NCI-H345 treated with DMSO at 0.1 percent for 48 hours (cell line): ENCODE results near the gene TRIM2.
A peak's percentile ranks its signal among the peaks of the same experiment; 100 is the strongest.

Source experiments
- DNase-seq: peaks from one replicate; lab custom pipeline; 2025; ENCODE audit not compliant: unreplicated experiment; lab: John Stamatoyannopoulos, UW

Gene TRIM2

DNA sequence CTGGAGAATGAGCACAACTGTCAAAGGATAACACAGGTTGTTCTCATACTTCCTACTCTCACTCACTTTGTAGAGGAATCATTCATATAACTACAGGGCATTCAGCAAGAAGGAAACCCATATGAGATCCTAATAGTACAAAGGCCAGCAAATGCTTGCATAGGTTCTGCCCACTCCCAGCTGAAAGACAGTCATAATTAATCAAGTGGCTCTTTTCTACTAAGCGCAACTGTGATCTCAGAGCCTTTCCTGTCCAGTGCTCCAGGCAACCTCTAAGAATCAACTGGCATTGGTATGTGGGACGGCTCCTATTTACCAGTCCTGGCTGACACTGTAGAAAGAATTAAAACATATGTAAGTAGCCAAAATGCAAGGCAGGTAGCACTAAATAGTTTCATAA, 121.3 kb downstream of the TRIM2 start:
- no peak for DNase-seq

DNA sequence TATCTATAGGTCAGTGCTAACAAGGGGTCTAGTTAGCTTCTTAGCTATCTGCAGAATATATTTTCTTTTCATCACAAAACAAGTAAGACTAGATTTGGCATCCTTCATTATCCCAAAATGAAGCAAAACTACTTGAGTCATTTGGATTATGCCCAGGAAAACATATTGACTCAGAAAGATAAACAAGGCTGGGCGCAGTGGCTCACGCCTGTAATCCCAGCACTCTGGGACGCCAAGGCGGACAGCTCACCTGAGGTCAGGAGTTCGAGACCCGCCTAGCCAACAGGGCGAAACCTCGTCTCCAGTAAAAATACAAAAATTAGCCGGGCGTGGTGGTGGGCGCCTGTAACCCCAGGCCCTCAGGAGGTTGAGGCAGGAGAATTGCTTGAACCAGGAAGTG, 122.3 kb downstream of the TRIM2 start:
- no peak for DNase-seq

DNA sequence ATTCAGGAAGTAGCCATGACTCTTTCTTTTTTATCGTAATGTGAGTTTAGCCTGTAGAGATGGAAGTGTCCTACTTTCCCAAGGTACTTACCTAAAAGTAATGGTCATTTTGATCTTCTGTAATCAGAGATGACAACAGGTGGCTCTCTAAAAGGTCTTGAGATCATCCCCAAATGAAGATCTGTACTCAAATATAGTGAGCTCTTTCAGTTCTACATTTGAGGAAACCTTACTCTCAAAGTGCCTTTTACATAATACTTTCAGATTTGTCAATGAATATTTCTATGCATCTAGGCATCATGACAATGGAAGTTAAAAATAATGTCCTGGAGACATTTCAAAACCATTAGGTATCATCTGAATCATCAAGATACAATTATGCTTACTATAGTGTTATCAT, 123.0 kb downstream of the TRIM2 start:
- DNase-seq: no peak

DNA sequence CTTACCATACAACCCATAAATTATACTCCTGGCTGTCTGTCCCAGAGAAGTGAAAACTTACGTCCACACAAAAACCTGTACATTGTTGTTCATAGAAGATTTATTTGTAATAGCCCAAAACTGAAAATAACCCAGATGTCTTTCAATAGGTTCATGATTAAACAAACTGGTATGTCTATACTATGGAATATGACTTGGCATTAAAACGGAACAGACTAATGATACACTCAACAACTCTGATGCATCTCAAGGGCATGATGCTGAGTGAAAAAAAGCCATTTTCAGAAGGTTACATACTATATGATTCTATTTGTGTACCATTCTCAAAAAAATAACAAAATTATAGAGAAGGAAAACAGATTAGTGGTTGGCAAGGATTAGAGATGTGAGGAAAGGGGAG, 128.7 kb downstream of the TRIM2 start:
- no peak for DNase-seq

DNA sequence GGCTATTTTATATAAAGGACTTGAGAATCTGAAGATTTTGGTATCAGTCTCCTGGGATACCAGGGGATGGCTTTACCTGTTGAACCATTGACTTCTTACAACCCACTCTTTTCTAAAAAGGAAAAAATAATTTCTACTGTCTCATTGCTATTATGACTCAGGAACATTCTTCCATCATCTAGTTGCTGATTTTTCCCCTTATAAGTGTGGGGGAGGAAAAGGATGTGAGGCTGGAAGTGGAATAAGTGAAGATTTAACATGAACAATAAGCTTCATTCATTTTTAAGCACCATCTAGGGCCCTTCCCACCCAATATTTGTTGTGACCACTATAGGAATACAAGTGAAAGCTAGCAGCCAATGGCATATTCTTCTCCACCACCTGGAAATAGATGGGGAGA, 129.6 kb downstream of the TRIM2 start:
- DNase-seq: no peak

DNA sequence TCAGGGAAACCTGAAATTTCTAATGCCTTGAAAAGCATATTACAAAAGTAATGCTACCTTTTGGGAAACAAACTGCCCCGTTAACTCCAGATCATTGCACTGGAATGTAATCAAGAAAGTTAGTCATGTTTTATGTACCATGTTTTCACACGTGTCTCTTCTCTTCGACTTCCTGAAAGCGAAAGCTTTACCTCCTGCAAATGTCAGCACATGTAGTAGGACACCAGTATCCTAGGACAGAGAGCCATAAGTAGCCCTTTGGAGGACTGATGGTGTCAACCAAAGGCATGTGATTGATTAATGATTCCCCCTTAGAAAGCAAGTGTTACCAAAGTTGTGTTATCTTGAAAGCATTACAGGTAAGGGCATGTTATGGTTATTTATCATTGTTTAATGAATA, 131.4 kb downstream of the TRIM2 start:
- DNase-seq: no peak

DNA sequence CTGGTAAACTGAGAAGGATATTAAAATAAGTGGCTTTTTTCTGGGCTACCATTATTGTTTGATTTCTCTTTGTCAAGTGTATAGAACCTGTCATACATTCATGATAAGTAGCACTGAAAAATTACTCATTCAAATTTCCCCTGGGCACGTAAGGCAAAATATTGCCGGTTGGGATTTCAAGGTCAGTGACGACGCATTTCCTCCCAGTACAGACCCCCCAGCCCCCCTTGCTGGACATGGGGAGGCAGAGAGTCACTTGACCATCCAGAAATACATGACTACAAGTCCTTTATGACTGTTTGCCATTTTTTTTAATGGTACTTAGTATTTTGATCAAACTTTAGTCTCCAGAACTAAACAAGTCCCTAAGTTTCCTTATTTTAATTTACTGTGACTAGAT, 133.4 kb downstream of the TRIM2 start:
- DNase-seq: no peak

DNA sequence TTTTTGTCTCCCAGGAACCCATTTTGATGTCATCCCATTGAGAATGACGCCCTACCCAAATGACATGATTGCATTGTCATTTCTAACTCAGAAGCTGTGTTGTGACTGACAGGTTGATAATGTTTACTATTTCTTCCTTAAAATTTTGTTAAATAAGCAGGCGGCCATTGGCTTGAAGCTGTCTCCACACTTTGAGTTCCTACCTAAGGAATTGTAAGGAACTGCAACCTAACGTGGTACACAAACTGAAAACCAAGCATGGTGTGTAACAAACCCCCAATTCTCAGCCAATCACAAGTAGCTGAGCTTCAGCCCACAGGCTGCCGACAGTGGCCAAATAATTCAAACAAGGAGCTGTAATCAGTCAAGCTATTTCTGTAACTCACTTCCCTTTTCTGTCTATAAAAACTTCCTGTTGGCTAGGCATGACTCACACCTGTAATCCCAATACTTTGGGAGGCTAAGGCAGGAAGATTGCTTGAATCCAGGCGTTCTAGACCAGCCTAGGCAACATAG, 137.4 kb downstream of the TRIM2 start:
- no peak for DNase-seq

DNA sequence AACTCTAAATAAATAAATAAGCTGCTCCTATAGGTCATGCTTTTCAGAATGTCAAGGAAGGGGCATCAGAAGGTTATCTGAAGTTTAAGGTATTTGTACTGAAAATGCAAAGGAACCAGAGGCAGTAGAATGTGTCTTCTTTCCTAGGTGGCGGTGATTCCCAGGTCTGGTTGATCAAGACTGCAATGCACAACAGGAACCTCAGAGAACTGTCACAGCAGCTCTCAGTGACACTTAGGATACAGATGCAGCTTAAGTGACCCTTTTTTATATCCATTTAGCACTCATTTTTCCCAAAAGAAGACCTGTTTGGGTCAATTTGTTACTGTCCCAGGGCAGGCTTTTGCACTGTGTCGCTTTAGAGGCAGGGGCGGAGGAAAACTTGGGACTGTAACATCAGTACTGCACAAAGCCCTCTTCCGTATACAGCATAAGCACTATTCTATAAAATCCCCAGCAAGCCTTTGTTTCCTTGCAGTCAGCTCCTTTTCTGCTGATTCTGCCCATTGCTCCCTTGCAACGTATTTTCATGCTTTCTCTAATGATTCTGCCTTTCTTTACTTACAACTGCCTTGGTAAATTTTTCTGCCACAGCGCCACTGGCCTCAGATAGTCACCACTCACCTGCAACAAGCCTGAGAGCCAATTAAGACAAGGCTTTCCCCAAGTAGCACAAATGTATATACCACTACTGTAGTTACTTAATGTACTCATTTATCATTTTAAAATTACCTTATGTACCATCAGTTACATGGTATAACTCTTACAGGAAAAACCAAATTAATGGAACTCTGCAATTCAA, 138.7 kb downstream of the TRIM2 start:
- no peak for DNase-seq

DNA sequence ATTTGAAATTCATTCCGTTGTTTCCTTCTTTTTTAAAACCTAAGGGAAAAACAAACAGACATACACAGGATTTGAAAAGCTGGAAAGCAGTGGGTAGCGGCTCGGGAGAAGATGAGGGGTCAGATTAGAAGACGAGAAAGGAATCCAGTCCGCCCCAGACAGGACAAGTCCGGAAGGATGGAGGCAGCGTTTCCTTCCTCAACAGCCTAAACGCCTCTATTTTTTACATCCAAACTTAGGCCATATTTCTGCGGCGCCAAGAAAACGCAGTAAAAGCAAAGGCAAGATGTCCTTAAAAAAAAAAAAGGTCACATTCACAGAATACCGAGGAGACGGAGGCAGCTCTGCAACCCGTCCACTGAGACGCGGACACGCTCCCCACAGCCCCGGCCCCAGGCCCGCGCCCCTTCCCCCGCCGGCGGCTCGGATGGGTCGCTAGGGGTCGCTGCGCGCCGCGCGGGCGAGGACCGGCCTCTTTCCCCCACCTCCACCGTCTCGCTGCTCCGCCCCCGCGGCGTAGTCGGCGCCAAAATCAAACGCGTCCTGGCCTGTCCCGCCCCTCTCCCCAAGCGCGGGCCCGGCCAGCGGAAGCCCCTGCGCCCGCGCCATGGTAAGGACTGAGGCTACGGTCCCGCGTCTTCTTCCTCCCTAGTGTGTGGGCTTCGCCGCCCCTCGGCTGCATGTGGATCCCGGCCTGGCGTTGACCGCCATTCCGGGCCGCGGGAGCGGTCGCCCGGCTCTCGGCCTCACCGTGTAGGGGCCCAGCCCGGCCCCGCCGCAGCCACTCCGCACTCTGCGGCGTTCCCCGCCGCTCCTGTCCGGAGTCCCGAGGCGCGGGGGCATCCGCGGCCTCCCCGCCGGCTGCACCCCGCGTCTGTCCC, 140.1 kb downstream of the TRIM2 start, which contains the start of gene MND1:
Gene MND1 (plus strand): TSS at position 558 of the 881 bp plus-strand sequence. CDS start 50 bp downstream, at position 608.
- peak; percentile 50 for DNase-seq

DNA sequence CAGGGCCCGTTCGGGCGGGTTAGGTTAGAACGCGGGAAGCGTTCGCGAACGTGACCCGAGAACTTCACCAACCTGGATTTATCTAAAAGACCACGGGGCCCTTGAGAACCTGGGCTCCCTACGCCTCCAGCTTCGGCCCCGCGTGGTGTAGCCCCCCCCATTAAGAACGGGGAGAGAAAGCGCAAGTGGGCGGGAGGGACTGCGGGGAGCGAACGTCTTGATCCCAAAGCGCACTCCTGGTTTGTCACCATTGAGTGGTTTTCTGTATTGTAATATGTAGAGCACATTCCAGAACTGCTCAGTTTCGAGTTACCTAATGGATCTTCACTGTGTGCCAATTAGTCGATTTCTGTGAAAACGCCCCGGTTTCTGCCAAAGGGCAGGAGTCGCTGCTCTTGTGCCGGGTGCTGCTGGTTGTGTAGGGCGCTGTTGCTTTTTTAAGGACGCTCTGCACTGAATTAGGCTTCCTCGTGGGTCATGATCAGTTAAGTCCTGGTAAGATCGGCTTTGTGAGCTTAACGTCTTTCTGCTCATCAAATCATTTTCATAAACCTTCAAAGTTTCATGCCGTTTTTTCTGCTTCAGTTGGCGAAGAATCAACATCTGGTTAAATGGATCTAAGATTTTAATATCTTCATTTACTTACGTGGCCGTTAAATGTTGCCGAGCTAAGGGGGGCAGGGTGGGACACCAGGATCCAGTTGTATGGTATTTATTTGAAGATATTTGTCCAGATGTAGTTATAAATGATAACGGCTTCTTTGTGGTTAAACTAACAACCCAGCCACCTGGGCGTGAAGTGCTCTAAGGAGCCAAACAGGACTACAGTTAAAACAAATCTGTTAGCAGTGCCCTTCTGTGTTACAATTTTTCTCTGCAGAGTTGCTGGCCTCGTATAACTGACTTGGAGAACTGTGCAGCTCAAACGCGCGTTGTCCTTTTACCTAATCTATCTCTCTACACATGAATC, 141.1 kb downstream of the TRIM2 start:
- DNase-seq: peak; percentile 15

DNA sequence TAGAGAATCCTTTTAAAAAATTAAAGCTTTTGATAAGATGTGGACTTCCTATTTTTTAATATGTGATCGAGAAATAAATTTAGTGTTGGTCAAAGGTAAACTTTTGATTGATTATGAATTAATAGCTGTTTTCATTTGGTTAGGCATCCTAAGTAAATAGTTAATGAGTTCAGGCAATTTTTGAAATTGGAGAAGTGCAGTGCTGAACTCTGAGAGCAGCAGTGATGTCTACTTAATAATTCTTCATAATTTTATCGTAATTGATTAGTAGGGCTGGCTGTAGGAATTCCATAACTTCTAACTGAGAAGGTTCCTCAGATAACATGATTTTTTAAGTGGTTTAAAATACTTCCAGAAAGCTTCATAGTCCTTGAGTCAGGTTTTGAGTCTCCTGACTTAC, 141.8 kb downstream of the TRIM2 start:
- no peak for DNase-seq

DNA sequence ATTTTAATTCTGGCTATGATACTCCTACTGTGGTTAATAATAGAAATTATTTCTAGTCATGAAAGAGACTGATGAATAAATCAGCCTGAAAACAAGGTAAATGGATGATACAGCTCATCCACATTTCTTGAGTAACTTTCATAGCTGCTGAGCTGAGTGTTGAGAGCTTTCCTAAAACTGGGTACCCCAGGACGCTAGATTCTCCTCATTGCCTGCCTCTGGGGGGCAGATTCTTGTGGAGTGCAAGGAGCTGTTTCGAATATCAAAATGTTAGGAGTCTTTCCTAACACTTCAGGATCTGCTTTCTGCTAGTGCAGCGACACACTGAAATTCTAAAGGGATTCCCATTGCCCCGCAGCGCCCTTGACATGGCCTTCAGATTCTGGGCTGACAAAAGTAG, 142.3 kb downstream of the TRIM2 start:
- no peak for DNase-seq

DNA sequence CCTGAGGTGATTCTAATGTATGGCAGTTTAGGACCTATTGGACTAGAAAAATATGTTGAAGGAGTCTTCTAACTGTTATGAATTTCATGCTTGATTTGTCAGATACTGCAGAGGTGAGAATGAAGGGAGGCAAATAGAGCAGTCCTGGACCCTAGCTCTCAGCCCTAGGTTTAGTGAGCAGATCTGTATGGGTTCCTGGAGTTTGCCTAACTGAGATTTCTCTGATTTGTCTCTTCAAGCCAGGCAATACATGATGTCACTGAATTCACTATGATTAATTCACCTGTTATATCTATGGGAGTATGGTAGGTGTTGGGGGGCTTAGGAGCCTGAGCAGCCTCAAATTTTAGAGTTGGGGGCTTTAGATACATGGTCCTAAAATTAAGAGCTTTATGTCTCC, 142.9 kb downstream of the TRIM2 start:
- DNase-seq: no peak

DNA sequence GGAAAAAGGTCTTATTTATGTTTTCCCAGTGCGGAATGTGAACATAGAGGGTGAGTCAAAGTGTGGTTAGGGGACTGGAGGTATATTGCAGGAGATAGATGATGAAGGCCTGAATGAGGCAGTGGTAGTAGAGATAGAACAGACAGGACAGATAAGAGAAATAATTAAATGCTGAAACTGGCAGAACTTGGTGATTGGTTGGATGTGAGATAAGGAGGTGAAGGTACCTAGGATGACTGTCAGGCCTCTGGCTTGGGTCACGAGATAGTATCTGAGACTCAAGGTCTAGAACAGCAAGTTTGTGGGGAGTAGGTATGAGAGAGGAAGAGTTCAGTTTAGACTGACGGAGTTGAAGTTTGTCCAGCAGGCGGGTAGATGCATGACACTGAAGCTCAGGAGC, 143.8 kb downstream of the TRIM2 start:
- DNase-seq: no peak

DNA sequence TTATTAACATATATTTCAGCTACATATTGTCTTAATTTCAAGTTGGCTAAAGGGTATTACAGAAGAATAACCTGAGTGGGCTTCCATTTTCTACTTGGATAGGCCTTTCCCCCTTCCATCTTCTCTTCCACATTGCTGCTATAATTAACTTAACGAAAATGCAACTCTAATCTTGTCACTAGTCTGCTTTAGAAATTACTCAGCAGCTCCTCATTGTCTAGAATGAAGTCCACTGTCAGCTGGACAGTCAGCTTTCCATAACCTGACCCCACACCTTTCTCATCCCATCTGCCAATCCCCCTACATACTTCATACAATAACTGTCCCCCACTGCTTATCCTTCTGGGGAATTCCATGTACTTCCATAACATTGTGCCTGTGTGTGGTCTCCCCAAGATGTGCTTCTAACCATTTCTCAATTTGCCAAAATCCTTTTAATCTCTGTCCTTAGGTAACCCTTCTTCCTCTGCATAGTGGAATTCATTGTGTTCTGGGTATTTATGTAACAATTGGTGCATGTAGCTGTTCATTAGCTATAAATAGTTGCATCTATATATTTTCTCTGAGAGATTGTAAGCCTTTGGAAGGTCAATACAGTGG, 145.1 kb downstream of the TRIM2 start:
- no peak for DNase-seq

DNA sequence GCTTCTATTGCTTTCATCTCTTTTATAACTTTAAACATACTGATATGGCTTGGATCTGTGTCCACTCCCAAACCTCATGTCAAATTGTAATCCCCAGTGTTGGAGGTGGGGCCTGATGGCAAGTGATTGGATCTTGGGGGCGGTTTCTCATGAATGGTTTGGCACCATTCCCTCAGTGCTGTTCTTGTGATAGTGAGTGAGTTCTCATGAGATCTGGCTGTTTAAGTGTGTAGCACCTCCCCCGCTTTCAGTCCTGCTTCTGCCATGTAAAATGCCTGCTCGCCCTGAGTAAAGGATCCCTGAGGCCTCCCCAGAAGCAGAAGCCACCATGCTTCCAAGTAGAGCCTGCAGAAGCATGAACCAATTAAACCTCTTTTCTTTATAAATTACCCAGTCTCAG, 157.9 kb downstream of the TRIM2 start:
- DNase-seq: no peak

DNA sequence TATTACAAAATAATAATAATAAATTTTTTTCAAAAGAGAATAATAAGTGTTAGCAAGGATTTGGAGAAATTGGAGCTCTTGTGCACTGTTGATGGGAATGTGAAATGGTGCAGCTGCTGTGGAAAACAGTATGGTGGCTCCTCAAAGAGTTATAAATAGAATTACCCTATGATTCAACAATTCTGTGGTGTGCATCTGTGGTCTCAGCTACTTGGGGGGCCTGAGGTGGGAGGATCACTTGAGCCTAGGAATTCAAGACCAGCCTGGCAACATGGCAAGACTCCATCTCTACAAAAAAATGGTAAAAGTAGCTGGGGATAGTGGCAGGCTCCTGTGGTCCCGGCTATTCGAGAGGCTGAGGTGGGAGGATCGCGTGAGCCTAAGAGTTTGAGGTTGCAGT, 159.8 kb downstream of the TRIM2 start:
- DNase-seq: no peak

DNA sequence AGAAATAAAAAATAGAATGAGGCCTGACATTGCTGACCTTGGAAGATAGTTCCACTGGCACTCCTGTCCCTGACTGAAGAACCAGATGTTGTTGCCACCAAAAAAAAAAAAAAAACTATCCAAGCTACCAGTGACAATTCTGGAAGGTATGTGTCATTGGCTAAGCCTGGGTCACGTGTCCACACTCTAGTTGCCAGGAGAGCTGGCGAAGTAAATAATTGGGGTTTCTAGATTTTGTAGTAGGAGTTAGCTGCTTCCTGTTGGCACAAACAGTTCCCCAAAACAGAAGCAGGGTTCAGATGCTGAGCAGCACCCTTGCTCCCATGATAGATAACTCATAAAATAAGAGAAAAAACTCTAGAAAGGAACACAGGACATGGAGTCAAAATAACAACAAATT, 160.8 kb downstream of the TRIM2 start:
- no peak for DNase-seq

DNA sequence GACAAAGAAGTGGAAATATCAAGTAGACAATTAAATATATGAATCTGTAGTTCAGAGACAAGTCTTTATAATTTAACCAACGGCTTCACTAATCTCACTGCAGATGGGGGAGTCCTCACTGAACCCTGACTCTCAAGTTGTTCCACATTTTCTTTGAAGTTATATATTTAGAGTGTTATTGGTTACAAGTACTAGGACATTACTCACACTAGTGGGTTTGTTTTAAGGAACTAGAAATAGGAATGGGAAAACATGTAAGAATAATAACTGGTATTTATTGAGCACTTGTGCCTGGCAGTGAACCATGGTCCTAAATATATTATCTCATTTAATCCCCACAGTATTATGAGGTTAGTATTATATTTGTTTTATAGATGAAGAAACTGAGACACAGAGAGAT, 162.2 kb downstream of the TRIM2 start:
- DNase-seq: no peak
